ENCODE measurements around the gene C6orf136.

GRCh38 chr6:30614044-30614842 lies 32.7 kb upstream of the C6orf136 start:
- TF ChIP-seq CTCF (IDR thresholded peaks at IDR 0.05; ENCODE audit: low read depth, low read length) = no peak
- no peak for TF ChIP-seq EZH2phosphoT487 (IDR thresholded peaks at IDR 0.05; ENCODE audit: low read depth)

Measured in OCI-LY3 (cell line).